ENCODE data around the gene ADNP2.

- TF ChIP-seq CTCF (IDR thresholded peaks at IDR 0.05), result no peak
- no peak for TF ChIP-seq POLR2AphosphoS5 (IDR thresholded peaks at IDR 0.05)
Measured at GRCh38 chr18:80106482-80107051, 2.5 kb upstream of the ADNP2 start.

Data from gastroesophageal sphincter (tissue), 3 donors.